Posterior vena cava (tissue), 2 donors: Measurements from ENCODE around the gene KCNIP2. TPM values are rescaled to one million over a fixed set of nuclear protein-coding genes. Genes with fewer than 3 reads are reported as not detected.

Experiments used
- DNase-seq: peaks from one replicate; pipeline ENCODE4 v3.0.0-alpha.2; 2020; ENCODE audit warnings: low spot score
- intact Hi-C, 2 donors: fragments of 100-400 bp; cut with DNase I; formaldehyde crosslinking; loops; one replicate each; pipeline versions ENCODE4 v1.14.1 to v1.14.2; 2022 to 2023
- total RNA-seq, 2 donors: library from RNA; stranded (reverse); fragmentation: NEBNext Ultra II Directional; extraction: Animal tissue kit (Norgen Biotek cat#: 25700); gene quantifications; one replicate each; pipeline ENCODE4 v1.2.1, GENCODE V29; 2021
- donor health status: DM: yes; HTN: yes; CAD: no.
- donor health status: DM: yes; HTN: yes; CAD: no.

KCNIP2 gene
- total RNA-seq, 2 donors from 2014 or later = 2.3 to 2.7 TPM

DNA sequence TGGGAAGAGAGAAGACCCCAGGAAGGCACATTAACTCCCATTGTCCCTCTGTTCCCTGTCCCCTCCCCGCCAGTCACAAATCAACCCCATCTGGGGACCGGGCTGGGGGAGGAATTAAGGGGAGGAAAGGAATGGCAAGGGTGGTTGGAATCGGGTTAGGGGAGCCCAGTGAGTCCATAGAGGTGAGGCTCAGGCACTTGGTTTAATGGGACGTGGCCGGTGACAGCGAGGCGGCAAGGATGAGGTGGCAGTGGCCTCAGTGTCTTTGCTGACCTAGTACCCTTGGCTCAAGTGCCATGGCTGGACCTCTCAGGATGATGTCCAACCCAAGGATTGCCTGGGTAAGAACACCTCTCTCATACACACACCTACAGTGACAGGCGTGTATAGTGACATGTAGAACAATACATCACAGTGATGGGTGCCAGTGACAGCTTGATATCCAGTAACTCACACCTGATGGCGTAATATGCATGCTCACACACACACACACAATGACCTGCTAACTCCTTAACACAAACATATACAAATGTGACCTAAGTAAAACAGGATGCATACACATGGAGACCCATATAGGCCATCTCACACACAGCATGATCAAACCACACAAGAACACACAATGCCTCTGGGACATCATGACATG, 12.3 kb downstream of the KCNIP2 start:
- intact Hi-C loops = no loop called here
- DNase-seq = no peak

DNA sequence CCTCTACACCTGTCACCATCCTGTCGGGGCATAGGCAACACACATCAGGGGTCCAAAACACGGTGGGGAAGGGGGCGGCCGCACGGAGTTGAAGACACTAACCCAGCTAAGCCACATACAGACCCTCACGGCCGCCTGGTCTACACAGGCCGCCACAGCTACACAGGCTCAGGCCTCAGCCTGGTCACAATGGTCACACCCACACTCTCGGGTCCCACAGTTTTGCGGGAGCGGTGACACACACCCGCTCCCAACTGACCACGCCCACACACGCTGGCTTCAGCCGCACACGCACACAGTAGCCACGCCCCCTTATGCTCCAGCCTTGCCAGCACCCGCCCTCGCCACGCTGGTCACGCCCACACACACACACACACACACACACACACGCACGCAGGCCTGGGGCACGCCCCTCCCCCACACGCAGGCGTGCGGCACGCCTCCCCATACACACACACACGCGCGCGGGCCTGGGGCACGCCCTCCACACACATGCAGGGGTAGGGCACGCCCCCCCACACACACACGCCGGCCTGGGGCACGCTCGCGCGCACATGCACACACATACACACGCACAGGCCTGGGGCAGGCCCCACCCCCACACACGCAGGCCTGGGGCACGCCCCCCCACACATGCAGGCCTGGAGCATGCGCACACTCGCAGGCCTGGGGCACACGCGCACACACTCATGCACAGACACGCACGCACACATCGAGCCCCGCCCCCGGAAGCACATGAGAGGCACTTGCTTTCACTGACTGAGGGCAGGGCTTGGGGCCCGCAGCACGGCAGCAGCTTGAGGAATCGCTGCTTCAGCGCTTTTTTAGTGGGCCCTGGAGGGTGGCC, 13.1 kb downstream of the KCNIP2 start:
- DNase-seq = peak; percentile 96
- intact Hi-C loops = no loop called here

DNA sequence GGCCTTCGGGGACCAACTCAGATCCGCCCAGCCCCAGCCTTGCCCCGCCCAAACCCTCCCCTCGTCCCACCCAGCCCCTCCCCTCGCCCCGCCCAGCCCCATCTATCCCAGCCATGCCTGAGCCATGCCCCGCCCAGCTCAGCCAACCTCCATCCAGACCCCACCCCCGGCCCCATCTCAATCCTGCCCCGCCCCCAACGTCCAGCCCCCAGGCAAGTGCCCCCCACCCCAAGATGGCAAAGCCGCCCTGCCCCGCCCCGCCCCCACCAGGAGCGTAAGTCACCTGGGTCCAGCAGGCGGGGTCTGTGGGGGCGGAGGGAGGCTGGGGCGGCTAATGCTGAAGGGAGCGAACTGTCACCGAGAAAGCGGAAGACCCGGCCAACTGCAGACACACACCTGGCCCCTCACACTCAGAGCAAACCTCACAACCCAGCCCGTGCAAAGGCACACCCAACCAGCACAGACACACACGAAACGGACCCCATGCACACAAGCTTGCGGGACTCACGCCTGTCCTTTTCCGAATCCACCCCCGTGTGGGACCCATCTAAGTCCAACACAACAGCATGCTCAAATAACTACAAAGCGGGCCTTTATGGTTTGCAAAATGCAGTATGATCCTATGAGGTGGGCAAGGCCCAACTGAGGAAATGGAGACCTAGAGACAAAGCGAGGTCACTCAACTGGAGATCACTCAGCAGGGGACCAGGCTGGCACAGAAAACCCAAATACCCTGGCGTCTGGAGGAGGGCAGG, 13.9 kb downstream of the KCNIP2 start:
- DNase-seq = no peak
- intact Hi-C loops = no loop called here

DNA sequence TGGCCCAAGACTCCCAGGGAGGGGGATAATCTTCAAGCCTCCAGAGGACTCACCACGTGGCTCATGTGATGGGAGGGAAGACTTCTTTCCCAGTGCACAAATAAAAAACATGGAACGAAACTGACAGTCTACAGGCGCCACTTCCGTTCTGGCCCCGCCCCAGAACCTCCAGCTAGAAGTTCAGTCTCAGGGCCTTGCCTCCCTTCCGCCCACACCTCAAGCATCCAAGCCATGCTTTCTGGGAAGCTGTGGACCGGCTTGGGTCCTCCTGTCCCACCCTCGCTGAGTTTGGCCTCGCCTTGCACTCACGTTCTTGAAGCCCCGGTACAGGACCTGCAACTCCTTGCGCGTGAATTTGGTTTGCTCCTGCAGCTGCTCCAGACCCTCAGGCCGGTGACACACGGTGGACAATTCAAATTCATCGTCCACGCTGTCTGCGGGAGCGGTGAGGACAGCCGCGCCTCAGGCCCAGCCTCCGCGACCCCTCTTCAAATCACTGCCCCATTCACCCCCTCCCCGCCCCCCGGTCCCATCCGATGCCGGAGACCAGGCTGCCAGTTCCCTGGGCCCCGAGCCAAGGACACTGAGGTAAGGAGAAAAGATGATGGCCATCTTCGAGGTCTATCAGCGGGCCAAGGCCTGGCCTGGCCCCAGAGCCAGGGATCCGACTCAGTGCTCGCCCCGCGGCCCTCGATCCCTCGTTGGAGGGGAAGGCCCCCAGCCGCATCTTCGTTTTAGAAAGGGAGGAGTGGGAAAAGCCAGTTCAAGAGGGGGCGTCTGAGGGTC, 14.6 kb downstream of the KCNIP2 start:
- intact Hi-C loops = no loop called here
- peak; percentile 65 for DNase-seq

DNA sequence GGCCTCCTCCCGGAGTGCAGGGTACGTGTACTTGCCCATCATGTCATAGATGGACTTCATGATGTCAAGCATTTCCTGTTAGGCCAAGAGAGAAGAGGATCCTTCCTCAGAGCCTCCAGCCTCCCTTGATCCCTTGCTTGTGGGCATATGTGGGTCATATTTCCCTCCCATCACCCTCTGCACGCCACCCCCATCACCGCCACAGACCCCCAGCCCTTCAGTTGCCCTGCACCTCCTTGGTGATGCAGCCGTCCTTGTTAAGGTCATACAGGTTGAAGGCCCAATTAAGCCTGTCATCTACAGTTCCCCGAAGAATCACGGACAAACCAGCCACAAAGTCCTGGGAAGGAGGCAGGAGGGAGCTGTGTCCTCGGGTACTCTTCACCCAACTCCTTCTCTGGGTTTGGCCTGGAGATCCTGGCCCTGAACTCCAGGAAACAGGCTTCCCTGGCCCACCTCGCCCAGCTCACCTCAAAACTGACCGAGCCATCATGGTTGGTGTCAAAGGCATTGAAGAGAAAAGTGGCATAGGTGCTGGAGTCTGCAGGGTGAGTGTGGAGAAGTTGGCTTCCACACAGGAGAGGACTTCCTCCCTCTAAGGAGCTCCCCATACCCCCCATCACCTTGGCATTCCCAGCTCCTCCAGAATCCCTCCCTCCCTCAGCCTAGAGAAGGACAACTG, 15.5 kb downstream of the KCNIP2 start:
- intact Hi-C loops = no loop called here

DNA sequence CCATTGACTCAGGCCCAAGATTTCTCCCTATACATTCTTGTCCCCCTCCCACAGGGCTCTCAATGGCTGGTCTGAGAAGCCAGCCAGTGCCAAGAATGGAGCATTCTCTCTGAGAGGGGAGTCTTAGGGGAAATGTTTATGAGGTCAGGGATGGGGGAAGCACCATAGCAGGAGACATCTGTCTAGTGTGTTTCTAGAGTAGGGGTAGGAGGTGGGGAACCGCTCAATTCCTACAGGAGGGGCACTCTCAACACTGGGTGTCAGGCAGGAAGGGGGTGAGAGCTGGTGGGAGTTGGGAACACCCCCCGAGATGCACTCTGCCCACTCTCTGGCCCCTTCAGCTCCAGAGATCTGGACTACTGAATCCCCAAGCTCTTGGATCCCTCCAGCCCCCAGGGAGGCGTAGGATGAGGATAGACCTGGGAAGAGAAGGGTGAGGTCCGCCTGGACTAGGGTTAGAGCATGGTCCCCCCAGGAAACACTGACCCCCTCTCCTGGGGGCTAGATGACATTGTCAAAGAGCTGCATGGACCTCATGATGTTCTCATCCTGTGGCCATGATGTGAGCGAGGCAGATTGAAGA, 16.7 kb downstream of the KCNIP2 start:
- intact Hi-C loops = no loop called here

More for the DNA sequence above, 15.5 kb downstream of the KCNIP2 start:
- DNase-seq = no peak

DNA sequence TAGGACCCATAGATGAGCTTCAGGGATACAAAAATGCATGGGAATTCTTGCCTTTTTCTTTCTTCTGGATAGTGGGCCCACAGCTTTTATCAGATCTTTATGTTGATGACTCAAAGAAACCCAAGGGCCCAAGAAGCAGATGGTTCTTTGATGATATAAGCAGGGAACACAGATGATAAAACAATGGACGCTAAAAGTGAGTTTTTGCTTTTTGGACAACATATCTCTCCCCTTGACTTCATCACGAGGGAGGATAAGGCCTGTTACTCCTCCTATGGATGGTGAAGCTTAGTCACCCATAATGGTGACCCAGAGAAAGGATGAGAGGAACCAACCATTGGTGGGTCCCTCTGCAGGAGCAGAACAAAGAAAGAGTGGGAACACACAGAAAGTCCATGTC, 18.9 kb downstream of the KCNIP2 start:
- intact Hi-C loops = no loop called here
- DNase-seq = no peak

More for the DNA sequence above, 16.7 kb downstream of the KCNIP2 start:
- no peak for DNase-seq

DNA sequence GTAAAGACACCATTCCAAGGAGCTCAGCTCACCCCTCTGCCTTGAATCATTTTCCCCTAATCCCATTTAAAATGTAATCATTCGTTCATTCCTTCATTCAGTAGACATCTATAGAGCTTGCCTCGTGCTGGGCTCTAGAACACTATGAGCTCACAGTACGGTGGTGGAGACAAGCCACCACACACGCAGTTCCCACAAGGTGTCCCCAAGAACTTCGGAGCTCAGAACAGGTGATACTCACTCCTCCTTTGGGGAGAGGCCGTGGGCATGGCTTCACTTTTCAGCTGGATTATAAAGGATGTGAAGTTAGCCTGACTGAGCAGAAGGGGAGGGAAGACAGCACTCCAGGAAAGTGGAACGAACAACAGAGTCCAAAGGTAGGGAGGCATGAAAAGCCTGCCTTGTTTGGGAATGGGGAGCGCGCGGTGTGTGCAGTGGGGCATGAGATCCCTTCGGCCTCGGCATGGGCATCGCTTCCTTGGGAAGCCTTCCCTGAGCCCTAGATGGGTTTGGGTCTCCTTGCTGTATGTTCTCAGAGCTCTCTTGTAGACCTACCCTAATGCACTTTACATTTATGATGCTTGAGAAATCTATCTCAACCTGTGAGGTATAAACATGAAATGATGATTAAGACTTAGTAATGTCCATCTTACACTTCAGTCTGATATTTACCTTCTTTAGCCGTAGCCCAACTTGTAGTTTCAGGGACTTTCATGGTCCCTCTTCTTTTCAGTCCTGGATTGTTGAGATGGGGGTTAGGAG, 24.5 kb downstream of the KCNIP2 start:
- intact Hi-C loops = no loop called here
- DNase-seq = no peak

DNA sequence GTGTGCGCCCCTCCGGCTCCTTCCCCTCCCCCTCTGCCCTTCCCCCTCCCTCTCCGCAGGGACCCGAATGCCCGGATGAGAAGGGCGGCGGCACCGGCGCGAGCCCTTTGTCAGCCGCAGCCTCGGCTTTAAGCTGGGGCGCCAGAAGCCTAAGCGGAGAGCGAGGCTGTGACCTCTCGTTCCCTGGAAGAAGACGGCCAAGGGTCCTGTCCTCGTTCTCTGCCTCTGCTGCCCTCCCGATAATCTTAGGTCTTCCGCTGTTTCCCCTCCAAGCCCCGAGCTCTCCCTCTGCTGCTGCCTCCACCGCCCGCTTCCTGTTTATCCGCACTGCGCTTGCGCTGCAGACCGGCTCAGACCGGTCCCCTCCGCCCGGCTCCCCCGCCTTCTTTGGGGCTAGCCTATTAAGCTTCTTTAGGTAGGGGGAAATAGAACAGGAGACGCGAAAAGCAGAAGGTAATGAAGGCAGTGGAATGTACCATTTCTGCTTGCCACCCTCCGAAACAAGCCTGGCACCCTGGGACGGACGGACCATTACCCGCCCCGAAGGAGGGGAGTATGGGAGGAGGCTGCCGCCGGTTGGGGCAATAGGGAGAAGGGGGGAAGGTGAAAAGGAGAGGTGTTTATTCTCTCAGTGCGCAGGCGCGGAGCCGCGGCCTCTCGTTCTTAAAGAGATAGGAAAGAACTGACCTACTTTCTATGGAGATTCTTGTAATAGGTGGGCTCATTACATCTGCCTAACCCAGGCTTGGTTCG, 25.3 kb downstream of the KCNIP2 start, which contains the start of gene OGA:
TSS of gene OGA (minus strand) at position 326 of the 753 bp plus-strand sequence. CDS start 422 bp downstream, outside the sequence.
- intact Hi-C loops = no loop called here
- peak; percentile 99 for DNase-seq

DNA sequence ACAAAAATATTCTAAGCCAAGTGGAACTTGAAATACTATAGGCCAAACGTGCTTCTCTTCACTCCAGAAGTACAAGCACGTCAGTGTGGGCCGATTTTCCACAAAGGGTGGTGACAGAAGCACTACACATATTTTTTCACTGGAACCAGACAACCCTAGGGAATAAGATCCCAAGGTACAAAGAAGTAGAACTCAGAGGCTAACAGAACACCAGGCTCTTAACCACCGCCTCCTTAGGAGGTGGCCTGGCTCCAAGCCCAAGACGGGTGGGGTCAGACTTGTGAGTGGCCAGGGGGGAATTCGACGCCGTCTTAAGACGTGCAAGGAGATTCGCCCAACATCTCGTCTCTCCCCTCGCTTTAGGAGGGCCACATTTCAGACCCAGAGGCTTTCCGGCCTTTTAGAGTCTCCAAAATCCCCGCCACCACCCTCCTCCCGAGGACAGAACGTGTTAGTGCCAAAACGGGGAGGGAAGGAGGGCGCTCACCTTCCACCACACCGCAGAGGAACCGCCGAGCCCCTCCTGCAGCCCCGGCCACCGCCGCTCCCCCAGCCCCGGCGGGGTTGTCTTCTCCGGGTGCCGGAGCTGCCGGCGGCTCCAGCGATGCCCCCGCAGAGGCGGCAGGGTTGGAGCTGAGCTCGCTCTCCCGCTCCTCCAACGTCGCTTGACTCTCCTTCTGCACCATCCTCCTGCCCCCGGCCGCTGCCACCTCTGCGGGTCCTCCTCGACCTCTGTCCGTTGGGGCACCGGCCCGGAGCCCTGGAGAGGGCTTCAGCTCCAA, 26.1 kb downstream of the KCNIP2 start:
- intact Hi-C loops = no loop called here
- peak; percentile 97 for DNase-seq

DNA sequence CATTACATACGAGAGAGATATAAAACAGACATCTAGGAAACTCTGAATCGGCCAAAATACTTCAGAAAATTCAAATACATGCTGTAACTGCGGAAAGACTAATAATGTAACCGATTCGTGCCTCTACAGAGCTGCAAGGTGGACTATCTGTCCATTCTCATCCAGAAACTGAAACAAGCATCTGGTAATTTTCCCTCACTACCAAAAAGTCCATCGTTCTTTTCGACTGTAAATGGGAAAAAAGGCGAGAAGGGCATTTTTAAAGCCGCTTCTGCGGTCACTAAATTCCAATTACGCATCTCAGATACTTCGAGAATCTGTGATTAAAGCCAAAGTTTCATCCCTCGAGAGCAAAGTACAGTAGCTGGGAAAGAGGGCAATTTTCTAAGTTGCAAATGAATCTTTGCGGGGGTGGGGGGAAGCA, 26.7 kb downstream of the KCNIP2 start:
- DNase-seq = no peak
- intact Hi-C loops = no loop called here

DNA sequence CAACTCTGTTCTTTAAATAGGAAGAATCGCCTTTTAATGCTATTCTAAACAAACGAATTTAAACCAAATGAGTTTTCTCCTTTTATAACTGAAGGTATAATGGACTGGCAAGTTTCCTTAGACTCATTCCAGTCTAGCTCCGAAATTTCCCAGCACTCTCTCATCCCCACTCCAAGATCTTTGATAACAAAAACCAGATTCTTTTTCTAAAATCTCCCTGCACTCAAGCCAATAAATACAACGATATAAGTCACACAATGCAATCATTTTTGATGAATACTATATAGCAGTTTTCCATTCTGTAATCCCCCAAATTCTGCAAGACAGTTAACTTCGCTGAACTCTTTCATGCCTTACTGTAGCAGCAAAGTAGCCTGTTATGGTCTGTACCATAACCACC, 27.2 kb downstream of the KCNIP2 start:
- no peak for DNase-seq
- intact Hi-C loops = no loop called here

DNA sequence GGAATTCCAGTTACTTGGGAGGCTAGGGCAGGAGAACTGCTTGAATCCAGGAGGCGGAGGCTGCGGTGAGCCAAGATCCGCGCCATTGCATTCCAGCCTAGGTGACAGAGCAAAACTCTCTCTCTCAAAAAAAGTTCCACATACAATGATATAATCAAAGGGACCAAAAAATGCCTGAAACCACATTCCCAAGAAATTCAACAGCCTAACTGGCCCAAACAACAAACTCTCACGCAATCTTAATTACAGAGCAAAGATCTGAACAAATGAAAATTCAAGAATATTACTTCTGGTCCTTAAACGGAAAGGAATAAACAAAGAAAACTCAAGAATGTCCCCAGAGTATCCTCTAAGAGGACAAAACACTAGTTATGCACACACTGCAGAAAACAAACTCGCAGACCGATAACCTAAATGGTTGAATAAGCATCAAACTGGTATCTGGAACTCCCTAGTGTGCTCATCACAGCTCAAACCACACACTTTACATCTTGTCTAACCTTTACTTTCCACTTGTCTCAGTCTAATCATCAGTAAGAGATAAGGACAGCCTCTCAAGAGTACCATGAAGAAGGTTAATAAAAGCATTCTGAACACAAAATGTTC, 29.0 kb downstream of the KCNIP2 start:
- DNase-seq = no peak
- intact Hi-C loops = no loop called here

DNA sequence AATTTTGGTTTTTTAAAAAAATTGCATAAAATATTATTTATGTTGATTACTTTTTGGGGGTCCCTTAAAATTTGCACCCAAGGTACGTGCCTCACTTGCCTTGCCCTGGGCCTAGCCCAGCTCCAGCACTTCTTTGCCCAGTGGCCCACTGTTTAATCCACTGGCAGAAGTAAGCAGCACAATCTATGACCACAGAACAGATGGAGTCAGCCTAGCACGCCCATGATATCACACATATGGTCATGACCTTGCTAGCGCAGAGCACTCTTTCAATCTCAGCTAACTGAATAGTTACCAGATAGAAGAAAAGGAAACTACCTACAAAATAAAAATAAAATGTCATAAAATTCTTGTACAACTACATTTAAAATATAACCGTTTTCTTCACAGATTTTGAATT, 31.0 kb downstream of the KCNIP2 start:
- DNase-seq = no peak
- intact Hi-C loops = no loop called here

DNA sequence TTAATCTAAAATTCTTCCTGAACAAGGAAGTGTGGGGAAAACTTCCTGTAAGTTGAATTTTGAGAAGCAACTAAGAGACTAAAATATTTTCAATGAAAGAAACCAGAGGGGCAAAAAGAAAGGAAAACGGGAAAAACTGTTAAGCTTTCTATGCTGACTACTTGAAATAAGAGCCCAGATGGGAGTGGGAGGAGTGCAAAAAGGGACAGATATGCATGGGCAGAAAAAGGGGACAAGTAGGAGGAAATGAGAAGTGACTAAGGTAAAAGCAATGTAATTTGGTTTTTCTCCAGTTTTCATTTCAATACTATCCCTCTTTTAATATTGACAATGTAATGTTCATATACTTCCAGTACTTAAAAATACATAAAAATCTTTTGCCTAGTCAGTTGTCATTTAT, 36.4 kb downstream of the KCNIP2 start:
- intact Hi-C loops = no loop called here
- no peak for DNase-seq

DNA sequence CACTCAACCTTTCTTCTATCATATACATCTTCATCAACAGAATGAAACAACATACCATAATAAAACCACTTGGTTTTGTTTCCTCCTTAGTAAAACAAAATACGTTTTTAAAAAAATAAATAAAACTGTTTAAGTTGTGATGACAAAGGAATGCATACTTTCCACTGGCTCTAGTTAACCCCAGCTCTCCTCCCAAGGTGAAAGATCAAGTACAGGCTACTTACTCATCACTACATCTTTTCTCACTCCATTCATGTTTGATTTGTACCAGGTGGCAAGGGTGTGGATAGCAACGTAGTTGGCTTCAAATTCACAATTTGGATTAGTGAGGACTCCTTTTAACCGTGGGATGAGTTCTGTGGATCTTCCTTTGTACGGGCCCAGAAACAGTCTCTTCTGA, 40.1 kb downstream of the KCNIP2 start:
- DNase-seq = no peak
- intact Hi-C loops = no loop called here
